G401 (cell line): ENCODE measurements around the gene CHMP1B. TPM values are rescaled to one million over a fixed set of nuclear protein-coding genes. Genes with fewer than 3 reads are reported as not detected.
"Not testable (repeated sequence)": the region's sequence is repeated elsewhere in the genome, so short reads cannot be mapped to it uniquely, and the experiment has no call there.

Source experiments
- DNase-seq: peaks from one replicate; pipeline ENCODE4 v3.0.0-alpha.2; 2015; ENCODE audit warnings: low spot score
- in situ Hi-C: cut with HindIII; loops from 2 replicates; pipeline ENCODE4 v1.10.0; 2016; ENCODE audit warnings: low sequenced_read_pairs, mixed read lengths
- total RNA-seq: library from RNA; depleted of rRNA; stranded (reverse); fragments of >200 nt; shearing (Covaris generic); gene quantifications from 2 replicates; pipeline ENCODE4 v1.2.3, GENCODE V29; 2014

CHMP1B gene
- total RNA-seq, 1 experiment from 2014 or later = 38.0 TPM

- DNase-seq = no peak
- in situ Hi-C loops = no loop called here
Observed at GRCh38 chr18:11831921-11832320, 19.3 kb upstream of the CHMP1B start.

DNA sequence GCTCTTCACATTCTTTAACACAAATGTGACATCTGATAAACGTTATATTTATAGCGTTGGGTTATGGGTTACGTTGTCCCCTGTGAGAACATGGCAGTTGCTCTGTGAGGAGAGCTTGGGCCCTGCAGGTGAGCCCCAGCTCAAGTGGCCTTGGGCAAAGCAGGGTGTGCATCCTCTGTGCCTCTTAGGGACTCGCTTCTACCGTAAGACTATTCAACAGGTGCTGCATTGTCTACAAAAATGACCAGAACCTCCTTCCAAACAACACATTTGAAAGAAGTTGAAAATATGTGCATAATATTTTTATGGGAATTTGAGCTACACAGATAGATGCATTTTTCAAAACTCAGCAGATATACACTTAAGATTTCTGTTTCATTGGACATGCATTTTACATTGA lies 16.4 kb upstream of the CHMP1B start:
- no peak for DNase-seq
- in situ Hi-C loops = no loop called here

DNA sequence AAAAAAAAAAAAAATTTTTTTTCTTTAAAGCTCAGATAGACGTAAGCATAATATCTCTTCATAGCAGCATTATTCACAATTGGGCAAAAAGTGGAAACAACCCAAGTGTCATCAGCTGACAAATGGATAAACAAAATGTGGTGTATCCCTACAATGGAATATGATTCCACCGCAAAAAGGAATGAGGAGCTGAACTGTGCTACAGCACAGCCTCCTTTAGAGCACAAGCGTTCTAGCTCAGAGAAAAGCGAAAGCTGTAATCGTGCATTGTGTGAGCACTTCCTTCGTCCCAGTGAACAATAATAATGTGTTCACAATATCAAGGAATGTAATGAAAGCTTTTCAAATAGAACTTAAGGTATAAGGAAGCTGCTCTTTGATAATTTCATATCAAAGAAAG lies 11.7 kb upstream of the CHMP1B start:
- no peak for DNase-seq
- in situ Hi-C loops = no loop called here

- no peak for DNase-seq
- in situ Hi-C loops = no loop called here
Observed at GRCh38 chr18:11840493-11840892, 10.7 kb upstream of the CHMP1B start.

DNA sequence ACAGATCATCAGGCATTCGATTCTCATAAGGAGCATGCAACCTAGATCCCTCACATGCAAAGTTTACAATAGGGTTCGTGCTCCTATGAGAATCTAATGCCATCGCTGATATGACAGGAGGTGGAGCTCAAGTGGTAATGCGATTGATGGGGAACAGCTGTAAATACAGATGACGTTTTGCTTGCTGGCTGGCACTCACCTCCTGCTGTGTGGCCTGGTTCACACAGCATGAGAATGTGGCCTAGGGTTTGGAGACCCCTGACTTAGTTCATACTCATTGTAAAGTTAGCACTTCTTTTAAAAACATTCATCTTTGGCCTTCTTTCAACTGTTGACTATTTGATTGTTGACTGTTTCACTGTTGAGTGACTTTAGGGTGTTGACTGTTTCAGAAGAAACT lies 8.7 kb upstream of the CHMP1B start:
- in situ Hi-C loops = no loop called here
- DNase-seq = no peak

DNA sequence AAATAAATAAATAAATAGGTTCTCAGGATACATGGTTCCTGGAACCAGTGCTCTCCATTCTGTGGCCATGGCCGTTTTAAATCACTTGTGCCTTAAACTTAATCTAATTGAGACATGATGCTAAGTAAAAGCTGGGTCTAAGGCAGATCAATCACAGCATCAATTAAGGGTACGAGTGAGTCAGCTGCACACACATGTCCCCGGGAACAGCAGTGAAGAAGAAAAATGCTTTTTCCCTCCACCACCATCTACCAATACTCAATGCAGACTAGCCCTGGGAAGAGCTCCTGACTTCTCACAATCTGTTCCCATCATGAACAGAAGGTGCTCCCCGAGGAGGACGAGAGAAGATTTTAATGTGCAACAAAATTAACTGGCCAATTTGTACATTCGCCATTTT lies 6.8 kb upstream of the CHMP1B start:
- in situ Hi-C loops = no loop called here
- DNase-seq = no peak

GRCh38 chr18:11845654-11846053 lies 5.6 kb upstream of the CHMP1B start:
- no peak for DNase-seq
- in situ Hi-C loops = no loop called here

DNA sequence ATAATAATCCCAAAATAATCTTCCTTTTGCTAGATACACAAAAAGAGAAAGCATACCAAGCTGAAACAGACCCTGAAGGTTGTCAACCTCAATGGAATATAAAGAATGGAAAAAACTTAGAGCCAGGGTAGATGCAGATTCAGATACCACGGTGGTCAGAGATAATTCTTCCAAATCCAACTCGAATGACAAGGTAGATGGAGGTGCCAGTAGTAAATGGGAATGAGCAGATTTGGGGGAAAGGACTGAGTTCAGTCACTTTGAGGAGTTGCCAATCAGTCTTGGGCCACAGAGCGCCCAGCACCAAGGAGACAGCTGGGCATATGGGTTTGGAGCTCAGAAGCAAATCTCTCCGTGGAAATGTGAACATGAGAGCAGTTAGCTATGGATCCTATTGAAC lies 3.4 kb upstream of the CHMP1B start:
- in situ Hi-C loops = no loop called here
- DNase-seq = no peak

DNA sequence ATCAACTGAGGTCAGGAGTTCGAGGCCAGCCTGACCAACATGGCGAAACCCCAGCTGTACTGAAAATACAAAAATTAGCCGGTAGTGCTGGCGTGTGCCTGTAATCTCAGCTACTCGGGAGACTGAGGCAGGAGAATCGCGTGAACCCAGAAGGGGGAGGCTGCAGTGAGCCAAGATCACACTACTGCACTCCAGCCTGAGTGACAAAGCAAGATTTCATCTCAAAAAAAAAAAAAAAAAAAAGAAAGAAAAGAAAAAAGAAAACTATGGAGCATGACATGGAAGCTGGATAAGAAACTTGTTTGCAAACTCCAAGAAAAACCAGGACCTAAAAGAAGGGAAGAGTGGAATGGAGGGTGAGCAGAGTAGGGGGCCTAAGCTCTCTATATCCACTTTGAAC lies 1.9 kb upstream of the CHMP1B start:
- in situ Hi-C loops = no loop called here
- no peak for DNase-seq

- in situ Hi-C loops = no loop called here
- DNase-seq = peak; percentile 81
Observed at GRCh38 chr18:11849841-11850634, 1.2 kb upstream of the CHMP1B start.

- DNase-seq = no peak
- in situ Hi-C loops = no loop called here
Observed at GRCh38 chr18:11850821-11851145, 430 bp upstream of the CHMP1B start.

GRCh38 chr18:11851806-11852337 lies 659 bp downstream of the CHMP1B start:
- in situ Hi-C loops = no loop called here
- DNase-seq = no peak

DNA sequence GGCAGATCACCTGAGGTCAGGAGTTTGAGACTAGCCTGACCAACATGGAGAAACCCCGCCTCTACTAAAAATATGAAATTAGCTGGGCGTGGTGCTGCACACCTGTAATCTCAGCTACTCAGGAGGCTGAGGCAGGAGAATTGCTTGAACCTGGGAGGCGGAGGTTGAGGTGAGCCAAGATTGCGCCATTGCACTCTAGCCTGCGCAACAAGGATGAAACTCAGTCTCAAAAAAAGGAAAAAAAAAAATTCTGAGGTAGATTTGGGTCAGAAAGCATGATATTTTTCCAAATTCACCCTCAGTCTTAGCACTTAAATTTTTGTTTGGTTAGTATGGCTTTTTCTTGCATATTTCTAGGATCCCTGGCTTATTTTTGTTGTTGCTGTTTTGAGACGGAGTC lies 3.3 kb downstream of the CHMP1B start:
- DNase-seq, in situ Hi-C loops: not testable (repeated sequence)

DNA sequence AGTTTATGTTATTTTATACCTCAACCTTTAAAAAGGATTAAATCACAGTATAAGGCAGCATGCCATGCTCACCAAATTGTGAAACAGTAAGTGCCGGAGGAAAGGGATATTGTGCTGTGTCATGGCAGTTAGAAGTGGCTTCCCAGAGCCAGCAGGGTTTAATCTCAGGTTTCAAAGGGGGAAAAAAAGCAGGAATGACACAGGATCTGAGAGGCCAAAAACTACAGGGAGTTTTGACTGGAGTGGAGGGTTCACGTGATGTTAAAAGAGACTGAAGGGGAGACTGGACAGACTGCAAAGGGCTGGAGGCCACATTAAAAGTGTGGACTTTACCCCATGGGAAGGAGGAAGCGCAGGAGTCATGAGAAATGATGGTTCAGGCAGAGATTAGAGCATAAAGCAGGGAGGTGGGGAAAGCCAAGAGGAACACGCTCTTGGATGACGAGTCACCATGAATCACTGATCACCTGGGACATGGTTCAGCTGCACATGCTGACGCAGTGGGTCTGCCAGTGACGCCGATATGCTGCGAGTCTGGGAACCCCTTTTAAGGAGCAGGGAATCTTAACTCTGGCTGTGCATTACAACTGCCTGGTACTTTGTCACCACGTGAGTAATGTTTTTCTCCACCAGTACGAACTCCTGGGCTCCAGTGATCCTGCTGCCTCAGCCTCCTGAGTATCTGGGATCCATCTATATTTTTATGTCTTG lies 6.1 kb downstream of the CHMP1B start:
- DNase-seq = peak; percentile 33
- in situ Hi-C loops = no loop called here

DNA sequence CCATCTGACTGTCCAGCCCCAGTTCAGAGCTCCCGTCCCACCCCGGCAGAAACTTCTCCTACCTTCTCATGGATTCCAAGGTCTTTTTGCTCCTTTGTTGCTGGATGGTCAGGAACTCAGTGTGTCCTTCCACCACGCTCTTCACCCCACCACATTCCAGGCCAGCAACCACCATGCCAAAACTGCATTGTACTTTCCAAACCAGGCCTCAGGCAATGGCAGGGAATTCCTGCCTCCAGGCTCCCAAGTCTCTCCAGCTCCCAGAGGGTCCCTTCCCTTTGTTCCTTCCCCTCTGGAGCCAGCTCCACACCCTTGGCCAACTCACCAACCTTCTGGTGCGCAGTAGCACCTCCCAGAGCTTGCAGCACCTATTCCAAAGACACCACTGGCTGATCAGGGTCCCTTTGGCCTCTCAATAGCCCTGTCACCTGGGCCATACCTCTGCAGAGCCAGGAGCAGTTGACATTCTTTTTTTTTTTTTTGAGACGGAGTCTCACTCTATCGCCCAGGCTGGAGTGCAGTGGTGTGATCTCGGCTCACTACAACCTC lies 8.1 kb downstream of the CHMP1B start:
- no peak for DNase-seq
- in situ Hi-C loops = no loop called here

DNA sequence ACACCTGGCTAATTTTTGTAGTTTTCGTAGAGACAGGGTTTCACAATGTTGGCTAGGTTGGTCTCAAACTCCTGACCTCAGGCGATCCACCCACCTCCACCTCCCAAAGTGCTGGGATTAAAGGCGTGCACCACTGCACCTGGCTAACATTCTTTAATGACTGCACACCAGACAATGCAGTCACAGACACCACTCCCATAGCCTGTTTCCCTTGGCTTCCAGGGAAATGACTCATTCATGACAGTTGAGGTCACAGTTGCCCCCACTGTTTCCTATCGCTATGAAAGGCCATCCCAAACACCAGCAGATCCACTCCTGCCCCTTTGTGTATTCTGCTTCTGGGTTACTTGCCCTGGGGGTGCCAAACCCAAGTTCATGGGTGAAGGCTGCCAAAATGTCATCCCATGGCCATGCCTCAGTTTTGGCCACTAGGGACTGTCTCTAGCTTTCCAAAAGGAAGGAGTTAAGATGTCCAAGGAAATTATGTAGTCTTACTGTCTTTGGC lies 8.7 kb downstream of the CHMP1B start:
- no peak for DNase-seq
- in situ Hi-C loops = no loop called here

- in situ Hi-C loops = no loop called here
- DNase-seq = no peak
Observed at GRCh38 chr18:11860594-11861450, 9.6 kb downstream of the CHMP1B start.

GRCh38 chr18:11861583-11862288 lies 10.5 kb downstream of the CHMP1B start:
- DNase-seq = no peak
- in situ Hi-C loops = no loop called here
